Measurements from ENCODE around the gene GALNT4. TPM values are rescaled to one million over a fixed set of nuclear protein-coding genes. Genes with fewer than 3 reads are reported as not detected.

GALNT4 gene
- total and polyA plus RNA-seq, 10 of the 15 experiments (the other 5 are each of a cell fraction or from before 2014, with no cell fraction given), result 0.90 to 2.9 (median 1.8) TPM

GRCh38 chr12:89542236-89542635, 17.6 kb upstream of the GALNT4 start (continued):
- TF ChIP-seq, protein P1, sequence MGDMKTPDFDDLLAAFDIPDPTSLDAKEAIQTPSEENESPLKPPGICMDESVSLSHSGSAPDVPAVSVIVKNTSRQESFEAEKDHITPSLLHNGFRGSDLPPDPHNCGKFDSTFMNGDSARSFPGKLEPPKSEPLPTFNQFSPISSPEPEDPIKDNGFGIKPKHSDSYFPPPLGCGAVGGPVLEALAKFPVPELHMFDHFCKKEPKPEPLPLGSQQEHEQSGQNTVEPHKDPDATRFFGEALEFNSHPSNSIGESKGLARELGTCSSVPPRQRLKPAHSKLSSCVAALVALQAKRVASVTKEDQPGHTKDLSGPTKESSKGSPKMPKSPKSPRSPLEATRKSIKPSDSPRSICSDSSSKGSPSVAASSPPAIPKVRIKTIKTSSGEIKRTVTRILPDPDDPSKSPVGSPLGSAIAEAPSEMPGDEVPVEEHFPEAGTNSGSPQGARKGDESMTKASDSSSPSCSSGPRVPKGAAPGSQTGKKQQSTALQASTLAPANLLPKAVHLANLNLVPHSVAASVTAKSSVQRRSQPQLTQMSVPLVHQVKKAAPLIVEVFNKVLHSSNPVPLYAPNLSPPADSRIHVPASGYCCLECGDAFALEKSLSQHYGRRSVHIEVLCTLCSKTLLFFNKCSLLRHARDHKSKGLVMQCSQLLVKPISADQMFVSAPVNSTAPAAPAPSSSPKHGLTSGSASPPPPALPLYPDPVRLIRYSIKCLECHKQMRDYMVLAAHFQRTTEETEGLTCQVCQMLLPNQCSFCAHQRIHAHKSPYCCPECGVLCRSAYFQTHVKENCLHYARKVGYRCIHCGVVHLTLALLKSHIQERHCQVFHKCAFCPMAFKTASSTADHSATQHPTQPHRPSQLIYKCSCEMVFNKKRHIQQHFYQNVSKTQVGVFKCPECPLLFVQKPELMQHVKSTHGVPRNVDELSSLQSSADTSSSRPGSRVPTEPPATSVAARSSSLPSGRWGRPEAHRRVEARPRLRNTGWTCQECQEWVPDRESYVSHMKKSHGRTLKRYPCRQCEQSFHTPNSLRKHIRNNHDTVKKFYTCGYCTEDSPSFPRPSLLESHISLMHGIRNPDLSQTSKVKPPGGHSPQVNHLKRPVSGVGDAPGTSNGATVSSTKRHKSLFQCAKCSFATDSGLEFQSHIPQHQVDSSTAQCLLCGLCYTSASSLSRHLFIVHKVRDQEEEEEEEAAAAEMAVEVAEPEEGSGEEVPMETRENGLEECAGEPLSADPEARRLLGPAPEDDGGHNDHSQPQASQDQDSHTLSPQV (IDR thresholded peaks at IDR 0.05), result no peak
- no peak for TF ChIP-seq CUX1 (IDR thresholded peaks at IDR 0.05; ENCODE audit: insufficient replicate concordance, low read depth, low read length)
